Left ventricle myocardium superior (tissue), 1 donor: Measurements from ENCODE around the gene OPN1MW3. TPM values are rescaled to one million over a fixed set of nuclear protein-coding genes. Genes with fewer than 3 reads are reported as not detected.

ENCODE experiments used
- ATAC-seq: fragments of 200-7000 bp; cut with Tn5 transposase; one replicate; pipeline ENCODE4 v1.9.1; 2020; ENCODE audit warnings: mild to moderate bottlenecking, moderate library complexity
- DNase-seq: peaks from one replicate; pipeline ENCODE4 v3.0.0-alpha.2; 2020
- intact Hi-C: fragments of 100-400 bp; cut with micrococcal nuclease; formaldehyde crosslinking; loops from one replicate; pipeline ENCODE4 v1.11.0; 2022
- total RNA-seq: library from RNA; stranded (reverse); fragmentation: NEBNext Ultra II Directional; extraction: Animal tissue kit (Norgen Biotek cat#: 25700); gene quantifications from one replicate; pipeline ENCODE4 v1.2.1, GENCODE V29; 2021
- donor health status: DM: no; HTN: yes; CAD: no; lungs with severe emphysema.

The OPN1MW3 gene
- total RNA-seq, 1 donor from 2014 or later, result not detected

DNA sequence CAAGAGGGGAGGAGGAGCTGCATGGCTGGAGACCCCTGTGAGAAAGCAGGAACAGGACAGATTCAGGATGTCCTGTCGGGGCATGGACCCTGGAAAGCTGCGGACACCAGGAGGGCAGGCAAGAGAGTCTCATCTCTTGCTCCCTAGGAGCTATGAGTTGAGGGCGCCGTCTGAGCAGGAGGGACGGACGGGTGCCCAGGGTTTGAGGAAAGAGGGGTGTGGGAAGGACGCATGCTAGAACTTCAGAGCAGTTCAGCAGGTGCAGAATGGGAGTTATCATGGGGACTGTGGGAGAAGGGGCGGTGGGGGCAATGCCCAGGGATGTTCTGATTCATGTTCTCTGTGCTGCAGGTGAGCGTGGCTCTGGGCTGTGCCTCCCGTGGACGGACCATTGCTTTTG is 63.0 kb downstream of the OPN1MW3 start:
- no peak for ATAC-seq

More for the DNA sequence above, 63.0 kb downstream of the OPN1MW3 start:
- intact Hi-C loops, result no loop called here
- no peak for DNase-seq

Other genes with a start within 250 kb of the OPN1MW3 start
- gene IRAK1, start 237.7 kb upstream of the OPN1MW3 start, total RNA-seq, result 33.9 TPM
- gene MECP2, start 159.9 kb upstream of the OPN1MW3 start, total RNA-seq, result 35.9 TPM
- not detected for gene OPN1LW, start 113.3 kb upstream of the OPN1MW3 start, total RNA-seq
- gene OPN1MW, start 75.0 kb upstream of the OPN1MW3 start, total RNA-seq, result not detected
- not detected for gene OPN1MW2, start 37.8 kb upstream of the OPN1MW3 start, total RNA-seq
- gene TEX28, start 37.5 kb downstream of the OPN1MW3 start, total RNA-seq, result not detected
- 18.0 TPM for gene TKTL1, start 38.2 kb downstream of the OPN1MW3 start, total RNA-seq
- gene FLNA, start 117.1 kb downstream of the OPN1MW3 start, total RNA-seq, result 228 TPM
- 51.3 TPM for gene EMD, start 121.7 kb downstream of the OPN1MW3 start, total RNA-seq
- 1,898 TPM for gene RPL10, start 140.8 kb downstream of the OPN1MW3 start, total RNA-seq
- 58.7 TPM for gene DNASE1L1, start 151.7 kb downstream of the OPN1MW3 start, total RNA-seq
- 38.0 TPM for gene TAFAZZIN, start 154.0 kb downstream of the OPN1MW3 start, total RNA-seq
- gene ATP6AP1, start 171.1 kb downstream of the OPN1MW3 start, total RNA-seq, result 81.0 TPM
- gene GDI1, start 179.6 kb downstream of the OPN1MW3 start, total RNA-seq, result 86.2 TPM
- 48.4 TPM for gene FAM50A, start 186.6 kb downstream of the OPN1MW3 start, total RNA-seq
- gene PLXNA3, start 200.7 kb downstream of the OPN1MW3 start, total RNA-seq, result 22.0 TPM
- 20.7 TPM for gene LAGE3, start 221.7 kb downstream of the OPN1MW3 start, total RNA-seq
- 58.6 TPM for gene UBL4A, start 229.0 kb downstream of the OPN1MW3 start, total RNA-seq
- gene SLC10A3, start 233.0 kb downstream of the OPN1MW3 start, total RNA-seq, result 12.2 TPM